ENCODE results near the gene ZNF429. TPM values are rescaled to one million over a fixed set of nuclear protein-coding genes. Genes with fewer than 3 reads are reported as not detected.

ZNF429 gene
- total and polyA plus RNA-seq, 2 of the 4 experiments (the other 2 are of a cell fraction): 4.3 to 6.4 TPM

DNA sequence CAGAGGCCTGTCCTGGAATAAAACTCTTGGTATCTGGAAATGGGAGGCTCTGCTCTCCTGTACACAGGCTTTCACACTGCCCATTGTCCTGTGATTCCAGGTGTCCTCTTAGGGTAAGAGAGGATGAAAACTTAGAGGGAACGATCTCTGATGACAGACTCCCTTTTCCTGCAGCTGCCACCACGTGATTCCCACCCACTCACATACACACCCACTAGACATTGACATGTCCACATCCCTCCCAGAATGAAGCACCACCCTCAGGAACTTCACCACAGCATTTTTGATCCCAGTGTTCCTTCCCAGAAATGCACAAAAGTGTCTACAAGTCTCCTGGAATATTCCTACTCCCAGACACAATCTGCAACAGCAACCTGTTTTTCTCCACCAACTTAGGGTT lies 8.2 kb downstream of the ZNF429 start:
- Histone ChIP-seq H2BK20ac (ENCODE audit: low read depth, low read length) (no peak overlapping the region), H2BK120ac (ENCODE audit: low read depth, low read length) (no peak overlapping the region), H3K27ac (ENCODE audit: insufficient read depth, low read length) (no peak overlapping the region), H3K79me1 (ENCODE audit: low read depth in 1 of 2, low read length in 2 of 2) (no peaks in the 10 kb centered on the region; a peak in 1 of 4 replicates), H3K27me3 (ENCODE audit: control insufficient read depth, insufficient read depth, low read length) (no peaks in the 10 kb centered on the region), H4K91ac (ENCODE audit: insufficient read depth, low read depth, low read length) (no peak overlapping the region), H3K4me1 (ENCODE audit: control insufficient read depth, insufficient read depth, low read length) (no peaks in the 10 kb centered on the region), H3K56ac (ENCODE audit: extremely low read depth, insufficient read depth, low read length) (no peak overlapping the region), H3K18ac (ENCODE audit: low read depth, low read length) (no peak overlapping the region), H4K8ac (ENCODE audit: low read depth in 2 of 2, low read length in 2 of 2) (no peak overlapping the region), H3K9me3 (ENCODE audit: control insufficient read depth, insufficient read depth, low read length) (peaks cover 15% of the 10 kb centered on the region), H2AK5ac (ENCODE audit: low read depth, low read length) (no peak overlapping the region), H3K4ac (ENCODE audit: low read depth, low read length) (no peak overlapping the region), H3K4me3 (ENCODE audit: insufficient read depth, low read depth, low read length) (no peak overlapping the region), H3K9me1 (ENCODE audit: insufficient read depth, low read length) (no peaks in the 10 kb centered on the region), H2BK15ac (ENCODE audit: low read depth, low read length) (no peak overlapping the region), H4K20me1 (ENCODE audit: insufficient read depth, low read length) (no peaks in the 10 kb centered on the region), H3K23ac (ENCODE audit: low read depth, low read length) (no peak overlapping the region), H3K14ac (replicated peaks; ENCODE audit: low read depth, low read length) (no peak overlapping the region), H3K36me3 (ENCODE audit: control insufficient read depth, insufficient read depth, low read length) (peaks cover 5% of the 10 kb centered on the region), H2AFZ (replicated peaks; ENCODE audit: low read length, poor library complexity) (no peak overlapping the region), H4K5ac (ENCODE audit: low read depth, low read length) (no peak overlapping the region), H2AK9ac (replicated peaks; ENCODE audit: low read depth, low read length, poor library complexity) (no peak overlapping the region), H3K4me2 (ENCODE audit: low read depth, low read length) (no peak overlapping the region), H3K9ac (ENCODE audit: low read depth, low read length) (no peak overlapping the region), H2BK5ac (ENCODE audit: low read depth, low read length, poor library complexity, severe bottlenecking) (no peak overlapping the region)
- WGBS, 2 experiments (ENCODE audit: extremely low coverage in 2 of 2, insufficient read length in 1 of 2): no CpG with 5 or more reads among the region's 2 CpGs
- ChIA-PET CTCF (no interaction called here), POLR2A (ENCODE audit: unreplicated experiment) (no interaction called here)
- intact Hi-C loops (cut with micrococcal nuclease): no loop called here
- dilution Hi-C loops (cut with HindIII; ENCODE audit: low sequenced_read_pairs, unreplicated experiment): no loop called here
- DNase-seq (no peak), ATAC-seq (ENCODE audit: low read depth) (no peak)
- in situ Hi-C loops (cut with MboI; ENCODE audit: low sequenced_read_pairs): no loop called here
- no TSS peak for BruUV-seq (replicated peaks)
- TF ChIP-seq RCOR1 (IDR thresholded peaks at IDR 0.05; ENCODE audit: insufficient replicate concordance, low read length) (no peak), RAD21 (IDR thresholded peaks at IDR 0.05; ENCODE audit: low read length) (no peak), CHD1 (IDR thresholded peaks at IDR 0.05; ENCODE audit: low read depth, low read length) (no peak), MAZ (IDR thresholded peaks at IDR 0.05; ENCODE audit: borderline replicate concordance, low read depth, low read length) (no peak), POLR2A (IDR thresholded peaks at IDR 0.05; ENCODE audit: low read depth, low read length) (no peak)
- TF ChIP-seq, protein P1, sequence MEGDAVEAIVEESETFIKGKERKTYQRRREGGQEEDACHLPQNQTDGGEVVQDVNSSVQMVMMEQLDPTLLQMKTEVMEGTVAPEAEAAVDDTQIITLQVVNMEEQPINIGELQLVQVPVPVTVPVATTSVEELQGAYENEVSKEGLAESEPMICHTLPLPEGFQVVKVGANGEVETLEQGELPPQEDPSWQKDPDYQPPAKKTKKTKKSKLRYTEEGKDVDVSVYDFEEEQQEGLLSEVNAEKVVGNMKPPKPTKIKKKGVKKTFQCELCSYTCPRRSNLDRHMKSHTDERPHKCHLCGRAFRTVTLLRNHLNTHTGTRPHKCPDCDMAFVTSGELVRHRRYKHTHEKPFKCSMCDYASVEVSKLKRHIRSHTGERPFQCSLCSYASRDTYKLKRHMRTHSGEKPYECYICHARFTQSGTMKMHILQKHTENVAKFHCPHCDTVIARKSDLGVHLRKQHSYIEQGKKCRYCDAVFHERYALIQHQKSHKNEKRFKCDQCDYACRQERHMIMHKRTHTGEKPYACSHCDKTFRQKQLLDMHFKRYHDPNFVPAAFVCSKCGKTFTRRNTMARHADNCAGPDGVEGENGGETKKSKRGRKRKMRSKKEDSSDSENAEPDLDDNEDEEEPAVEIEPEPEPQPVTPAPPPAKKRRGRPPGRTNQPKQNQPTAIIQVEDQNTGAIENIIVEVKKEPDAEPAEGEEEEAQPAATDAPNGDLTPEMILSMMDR (conservative IDR thresholded peaks at IDR 0.05; ENCODE audit: low read depth, low read length): no peak
